Esophagus muscularis mucosa (tissue), 3 donors: Measurements from ENCODE around the gene ITIH6.

ENCODE experiments used
- CTCF ChIP-seq, 3 experiments: fragments of 200-600 bp in 2 of 3; fragments of 450-650 bp in 1 of 3; sonication (generic) in 2 of 3; IDR thresholded peaks; one replicate each; pipeline ENCODE4 v1.5.1; 2017 to 2019; ENCODE audit warnings: antibody characterized with exemption in 3 of 3, mild to moderate bottlenecking in 2 of 3, moderate library complexity in 1 of 3
- POLR2A ChIP-seq: fragments of 450-650 bp; IDR thresholded peaks from one replicate; pipeline ENCODE4 v1.6.1; 2017; ENCODE audit warnings: antibody characterized with exemption, moderate library complexity, mild to moderate bottlenecking, low read depth

DNA sequence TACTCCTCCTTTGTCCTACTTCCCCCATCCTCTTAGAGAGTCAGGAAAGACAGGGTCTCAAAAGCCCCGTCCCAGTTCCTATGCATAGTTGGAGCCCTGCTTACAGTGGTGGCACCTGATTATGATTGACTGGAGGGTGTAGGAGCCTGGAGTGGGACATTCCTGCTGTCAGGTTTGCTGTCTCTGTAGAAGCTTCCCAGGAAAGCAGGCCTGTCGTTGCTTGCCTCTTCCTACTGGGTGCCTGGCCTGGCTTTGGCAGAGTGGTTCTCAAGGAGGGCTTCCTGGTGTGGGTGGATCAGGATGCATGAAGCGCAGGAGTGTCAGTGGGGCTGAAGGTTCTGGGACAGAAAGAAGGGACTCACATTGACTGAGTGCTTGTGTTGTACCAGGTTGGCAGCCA lies 14.3 kb upstream of the ITIH6 start:
- no peak for TF ChIP-seq CTCF (IDR thresholded peaks at IDR 0.05)
- TF ChIP-seq POLR2A, result no peak
